ENCODE results near the gene TMPRSS6. TPM values are rescaled to one million over a fixed set of nuclear protein-coding genes. Genes with fewer than 3 reads are reported as not detected.
A peak's percentile ranks its signal among the peaks of the same experiment; 100 is the strongest.

Gene TMPRSS6
- total and polyA plus RNA-seq, 2 donors from 2014 or later, result 1.4 TPM; not detected in 1

GRCh38 chr22:37028692-37029674 lies 80.5 kb downstream of the TMPRSS6 start:
- Histone ChIP-seq H3K4me1 (ENCODE audit: control insufficient read depth in 2 of 3, insufficient read depth in 2 of 3, low read depth in 1 of 3, low read length in 3 of 3) (peaks cover 0 to 28% (median 10%) of the 10 kb centered on the region in 3 donors), H3K36me3 (ENCODE audit: control insufficient read depth in 2 of 3, insufficient read depth in 3 of 3, low read length in 3 of 3) (peaks cover 2 to 15% (median 2%) of the 10 kb centered on the region in 3 donors), H3K9ac (ENCODE audit: low read length in 3 of 3) (no peak overlapping the region), H3K27me3 (ENCODE audit: control insufficient read depth, insufficient read depth, low read length) (no peaks in the 10 kb centered on the region), H3K27ac (ENCODE audit: low read depth in 2 of 2, low read length in 2 of 2) (no peak overlapping the region), H3K9me3 (ENCODE audit: control insufficient read depth in 2 of 3, insufficient read depth in 1 of 3, low read length in 3 of 3) (no peaks in the 10 kb centered on the region), H3K4me3 (ENCODE audit: low read length in 3 of 3) (no peak overlapping the region)
- TF ChIP-seq CTCF (IDR thresholded peaks at IDR 0.05; ENCODE audit: borderline replicate concordance, extremely low read depth, insufficient read depth), result no peak
- intact Hi-C loops (cut with DNase I), result no loop called here
- DNase-seq, result peak in 1 of 5 donors; percentile 59
- FAIRE-seq, result no peak

GRCh38 chr22:37027556-37027955 lies 82.0 kb downstream of the TMPRSS6 start:
- Histone ChIP-seq H3K36me3 (ENCODE audit: control insufficient read depth in 2 of 3, insufficient read depth in 3 of 3, low read length in 3 of 3) (peaks cover 2 to 15% (median 2%) of the 10 kb centered on the region in 3 donors), H3K4me3 (ENCODE audit: low read length in 3 of 3) (no peak overlapping the region), H3K4me1 (ENCODE audit: control insufficient read depth in 2 of 3, insufficient read depth in 2 of 3, low read depth in 1 of 3, low read length in 3 of 3) (peaks cover 0 to 19% (median 10%) of the 10 kb centered on the region in 3 donors), H3K27ac (ENCODE audit: low read depth in 2 of 2, low read length in 2 of 2) (no peak overlapping the region), H3K27me3 (ENCODE audit: control insufficient read depth, insufficient read depth, low read length) (no peaks in the 10 kb centered on the region), H3K9ac (ENCODE audit: low read length in 3 of 3) (no peak overlapping the region), H3K9me3 (ENCODE audit: control insufficient read depth in 2 of 3, insufficient read depth in 1 of 3, low read length in 3 of 3) (no peaks in the 10 kb centered on the region)
- intact Hi-C loops (cut with DNase I), result no loop called here
- no peak for TF ChIP-seq CTCF (IDR thresholded peaks at IDR 0.05; ENCODE audit: borderline replicate concordance, extremely low read depth, insufficient read depth)
- peak in 1 of 5 donors; percentile 13 for DNase-seq
- no peak for FAIRE-seq

- H3K27me3 ChIP-seq (ENCODE audit: control insufficient read depth, insufficient read depth, low read length), result no peaks in the 10 kb centered on the region
- intact Hi-C loops (cut with DNase I), result no loop called here
- peaks cover 2 to 15% (median 2%) of the 10 kb centered on the region in 3 donors for H3K36me3 ChIP-seq (ENCODE audit: control insufficient read depth in 2 of 3, insufficient read depth in 3 of 3, low read length in 3 of 3)
- no peak overlapping the region for H3K9ac ChIP-seq (ENCODE audit: low read length in 3 of 3)
- DNase-seq, result peak in 1 of 5 donors; percentile 18
- H3K9me3 ChIP-seq (ENCODE audit: control insufficient read depth in 2 of 3, insufficient read depth in 1 of 3, low read length in 3 of 3), result no peaks in the 10 kb centered on the region
- no peak overlapping the region for H3K27ac ChIP-seq (ENCODE audit: low read depth in 2 of 2, low read length in 2 of 2)
- no peak for FAIRE-seq
- peaks cover 0 to 21% (median 5%) of the 10 kb centered on the region in 3 donors for H3K4me1 ChIP-seq (ENCODE audit: control insufficient read depth in 2 of 3, insufficient read depth in 2 of 3, low read depth in 1 of 3, low read length in 3 of 3)
- no peak for TF ChIP-seq CTCF (IDR thresholded peaks at IDR 0.05; ENCODE audit: borderline replicate concordance, extremely low read depth, insufficient read depth)
- H3K4me3 ChIP-seq (ENCODE audit: low read length in 3 of 3), result no peak overlapping the region
These were observed 83.2 kb downstream of the TMPRSS6 start for GRCh38 chr22:37026325-37026724.

Measured in kidney (tissue), 14 donors.